Epithelial cell of proximal tubule (primary cell): Measurements from ENCODE around the gene HS3ST1. TPM values are rescaled to one million over a fixed set of nuclear protein-coding genes. Genes with fewer than 3 reads are reported as not detected.
"Not testable (repeated sequence)": the region's sequence is repeated elsewhere in the genome, so short reads cannot be mapped to it uniquely, and the experiment has no call there.

ENCODE experiments used
- DNase-seq: peaks from one replicate; pipeline ENCODE4 v3.0.0-alpha.2; 2011; ENCODE audit warnings: low read depth
- H3K4me3 ChIP-seq: 2 replicates; pipeline ENCODE4 v1.5.1; 2011; ENCODE audit warnings: low read depth, mild to moderate bottlenecking, low read length
- total RNA-seq: library from RNA; depleted of rRNA; stranded (reverse); fragments of >200 nt; gene quantifications from 2 replicates; pipeline ENCODE4 v1.2.3, GENCODE V29; 2015
- TF ChIP-seq, protein P1 (sequence below): conservative IDR thresholded peaks from 2 replicates; pipeline ENCODE4 v1.5.1; 2012; ENCODE audit warnings: low read depth, mild to moderate bottlenecking, low read length

The HS3ST1 gene
- total RNA-seq, 1 donor from 2014 or later, result 5.1 TPM

DNA sequence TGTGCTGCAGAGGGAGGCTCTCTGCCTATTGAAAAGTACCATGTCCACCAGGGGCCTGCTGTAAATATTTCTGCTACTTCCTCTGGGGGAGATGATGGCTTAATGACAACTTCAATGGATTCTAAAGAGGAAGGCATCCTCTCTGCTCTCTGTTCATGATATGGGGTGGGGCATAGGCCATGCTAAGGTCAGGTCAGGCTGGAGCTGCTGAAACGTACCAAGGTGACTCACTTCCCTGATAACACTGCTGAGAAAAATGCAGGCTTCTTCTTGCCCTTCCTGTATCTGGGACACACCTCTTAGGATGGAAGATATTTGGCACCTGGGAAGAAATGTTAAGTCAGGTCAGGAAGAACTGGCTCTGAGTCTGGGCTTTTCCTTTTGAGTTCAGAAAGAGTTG lies 31.5 kb downstream of the HS3ST1 start:
- TF ChIP-seq, protein P1, sequence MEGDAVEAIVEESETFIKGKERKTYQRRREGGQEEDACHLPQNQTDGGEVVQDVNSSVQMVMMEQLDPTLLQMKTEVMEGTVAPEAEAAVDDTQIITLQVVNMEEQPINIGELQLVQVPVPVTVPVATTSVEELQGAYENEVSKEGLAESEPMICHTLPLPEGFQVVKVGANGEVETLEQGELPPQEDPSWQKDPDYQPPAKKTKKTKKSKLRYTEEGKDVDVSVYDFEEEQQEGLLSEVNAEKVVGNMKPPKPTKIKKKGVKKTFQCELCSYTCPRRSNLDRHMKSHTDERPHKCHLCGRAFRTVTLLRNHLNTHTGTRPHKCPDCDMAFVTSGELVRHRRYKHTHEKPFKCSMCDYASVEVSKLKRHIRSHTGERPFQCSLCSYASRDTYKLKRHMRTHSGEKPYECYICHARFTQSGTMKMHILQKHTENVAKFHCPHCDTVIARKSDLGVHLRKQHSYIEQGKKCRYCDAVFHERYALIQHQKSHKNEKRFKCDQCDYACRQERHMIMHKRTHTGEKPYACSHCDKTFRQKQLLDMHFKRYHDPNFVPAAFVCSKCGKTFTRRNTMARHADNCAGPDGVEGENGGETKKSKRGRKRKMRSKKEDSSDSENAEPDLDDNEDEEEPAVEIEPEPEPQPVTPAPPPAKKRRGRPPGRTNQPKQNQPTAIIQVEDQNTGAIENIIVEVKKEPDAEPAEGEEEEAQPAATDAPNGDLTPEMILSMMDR, result no peak
- no peak for DNase-seq

DNA sequence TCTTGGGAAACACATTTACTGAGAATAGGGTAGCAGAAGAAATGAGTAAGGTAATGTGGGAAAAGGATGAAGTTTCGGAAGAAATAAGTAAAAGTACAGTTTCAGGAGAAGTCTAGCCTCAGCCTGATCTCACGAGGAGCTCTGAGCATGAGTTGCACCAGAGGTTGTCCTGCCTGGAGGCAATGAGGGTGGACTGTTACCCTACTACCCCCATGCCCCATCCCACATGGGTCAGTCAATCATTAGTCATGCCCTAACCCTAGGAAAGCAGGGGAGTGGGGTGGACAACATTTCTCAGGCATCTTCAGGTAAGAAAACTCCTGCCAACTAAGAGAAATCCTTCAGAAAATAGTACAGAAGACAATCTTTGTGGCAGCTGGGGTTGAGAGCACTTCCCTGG lies 35.1 kb downstream of the HS3ST1 start:
- DNase-seq, result no peak
- TF ChIP-seq, protein P1, result no peak
- no peak overlapping the region for H3K4me3 ChIP-seq

More for the DNA sequence above, 31.5 kb downstream of the HS3ST1 start:
- no peak overlapping the region for H3K4me3 ChIP-seq

DNA sequence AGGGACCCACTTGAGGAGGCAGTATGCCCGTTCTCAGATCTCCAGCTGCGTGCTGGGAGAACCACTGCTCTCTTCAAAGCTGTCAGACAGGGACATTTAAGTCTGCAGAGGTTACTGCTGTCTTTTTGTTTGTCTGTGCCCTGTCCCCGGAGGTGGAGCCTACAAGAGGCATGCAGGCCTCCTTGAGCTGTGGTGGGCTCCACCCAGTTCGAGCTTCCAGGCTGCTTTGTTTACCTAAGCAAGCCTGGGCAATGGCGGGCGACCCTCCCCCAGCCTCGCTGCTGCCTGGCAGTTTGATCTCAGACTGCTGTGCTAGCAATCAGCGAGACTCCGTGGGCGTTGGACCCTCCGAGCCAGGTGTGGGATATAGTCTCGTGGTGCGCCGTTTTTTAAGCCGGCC lies 44.6 kb downstream of the HS3ST1 start:
- DNase-seq, H3K4me3 ChIP-seq: not testable (repeated sequence)

DNA sequence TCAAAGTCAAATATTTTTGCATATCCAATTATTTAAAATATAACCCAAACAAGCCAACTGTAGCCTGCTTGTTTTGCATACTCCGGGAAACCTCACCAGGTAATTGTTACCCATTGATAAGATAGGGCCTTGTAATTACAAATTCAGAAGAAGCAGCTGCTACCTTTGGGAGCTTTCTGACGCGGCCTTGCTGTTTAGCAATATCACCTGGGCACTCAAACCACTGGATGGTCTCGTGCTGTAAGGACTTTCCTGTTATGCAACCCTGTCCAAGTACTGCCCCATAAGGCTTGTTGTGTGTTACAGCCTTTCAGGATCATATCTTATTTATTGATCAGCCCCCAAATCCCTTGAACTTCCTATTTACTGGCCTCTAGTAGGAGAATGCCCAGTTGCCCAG lies 52.1 kb downstream of the HS3ST1 start:
- no peak overlapping the region for H3K4me3 ChIP-seq
- no peak for DNase-seq
- TF ChIP-seq, protein P1, result no peak

DNA sequence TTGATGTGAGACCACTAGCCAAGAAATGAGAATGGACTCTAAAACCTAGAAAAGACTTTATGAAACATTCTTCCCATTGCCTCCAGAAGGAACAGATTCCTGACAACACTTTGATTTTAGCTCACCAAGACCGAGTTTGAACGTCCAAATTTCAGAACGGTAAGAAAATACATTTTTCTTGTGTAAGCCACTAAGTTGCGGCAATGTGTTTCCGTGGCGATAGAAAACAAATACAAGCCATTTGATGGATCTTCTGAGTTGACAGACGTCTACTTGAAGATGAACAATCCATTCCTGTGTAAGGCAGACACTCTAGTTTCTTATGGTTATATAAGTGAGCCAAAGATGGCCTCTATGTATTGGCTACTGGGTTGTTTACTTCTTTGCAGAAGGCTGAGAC lies 52.5 kb downstream of the HS3ST1 start:
- no peak for DNase-seq
- H3K4me3 ChIP-seq, result no peak overlapping the region
- TF ChIP-seq, protein P1, result no peak

DNA sequence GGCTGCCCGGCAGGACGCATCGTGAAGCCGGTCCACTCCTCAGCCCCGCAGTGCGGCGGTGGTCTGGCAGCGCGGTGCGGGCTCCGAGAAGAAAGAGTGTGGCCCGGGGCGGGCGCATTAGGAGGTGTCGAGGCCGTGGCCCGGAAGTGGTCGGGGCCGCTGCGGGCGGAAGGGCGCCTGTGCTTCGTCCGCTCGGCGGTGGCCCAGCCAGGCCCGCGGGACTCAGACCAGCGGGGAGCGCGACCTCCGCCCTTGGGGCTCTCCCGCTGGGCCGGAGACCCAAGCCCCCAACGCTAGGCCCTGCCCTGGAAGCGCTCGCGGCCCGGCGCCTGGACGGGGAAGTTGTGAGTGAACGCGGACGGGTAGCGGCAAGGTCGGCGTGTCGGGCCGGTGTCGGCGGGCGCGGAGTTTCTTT lies 60.0 kb downstream of the HS3ST1 start:
- TF ChIP-seq, protein P1, result no peak
- H3K4me3 ChIP-seq, result no peak overlapping the region
- DNase-seq, result no peak

DNA sequence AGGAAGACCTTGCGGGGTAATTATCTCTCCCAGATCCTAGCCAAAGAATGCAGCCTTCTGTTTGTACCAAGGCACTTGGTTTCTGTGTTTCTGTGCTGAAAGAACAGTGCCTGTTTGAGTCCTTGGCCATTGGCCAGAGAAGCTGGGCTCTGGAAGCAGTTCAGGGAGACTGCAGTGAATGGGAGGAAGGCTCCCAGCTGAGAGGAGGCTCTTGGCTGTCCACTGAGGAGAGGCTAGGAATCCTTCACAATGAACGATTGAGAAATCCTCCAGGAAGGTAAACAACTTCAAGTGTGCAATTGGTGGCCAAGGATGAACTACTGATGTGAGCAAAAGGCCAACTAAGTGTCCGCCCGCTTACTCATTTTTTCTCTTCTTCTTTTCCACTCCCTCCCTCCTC lies 61.3 kb downstream of the HS3ST1 start:
- no peak for DNase-seq
- TF ChIP-seq, protein P1, result no peak
- H3K4me3 ChIP-seq, result no peak overlapping the region

DNA sequence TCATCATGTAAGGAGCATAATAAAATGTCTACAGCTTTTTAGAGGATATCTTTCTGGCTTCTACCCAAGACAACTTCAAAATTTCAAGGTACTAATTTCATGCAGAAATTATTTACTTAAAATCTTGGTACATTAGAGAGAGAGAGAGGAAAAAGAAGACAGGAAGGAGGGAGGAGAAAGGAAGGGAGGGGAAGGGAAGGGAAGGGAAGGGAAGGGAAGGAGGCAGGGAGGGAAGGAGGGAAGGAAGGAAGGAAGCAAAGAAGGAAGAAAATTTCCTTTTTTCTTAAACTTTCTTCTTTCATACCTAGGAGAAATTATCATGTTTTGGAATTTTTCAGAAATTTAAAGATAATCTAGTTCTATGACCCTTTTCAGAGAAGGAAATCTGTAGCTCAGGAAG lies 61.8 kb downstream of the HS3ST1 start:
- no peak overlapping the region for H3K4me3 ChIP-seq
- TF ChIP-seq, protein P1, result no peak
- DNase-seq, result no peak
